ENCODE measurements around the gene PAQR5. TPM values are rescaled to one million over a fixed set of nuclear protein-coding genes. Genes with fewer than 3 reads are reported as not detected.

PAQR5 gene
- total RNA-seq, 1 experiment from 2014 or later: 20.3 TPM

DNA sequence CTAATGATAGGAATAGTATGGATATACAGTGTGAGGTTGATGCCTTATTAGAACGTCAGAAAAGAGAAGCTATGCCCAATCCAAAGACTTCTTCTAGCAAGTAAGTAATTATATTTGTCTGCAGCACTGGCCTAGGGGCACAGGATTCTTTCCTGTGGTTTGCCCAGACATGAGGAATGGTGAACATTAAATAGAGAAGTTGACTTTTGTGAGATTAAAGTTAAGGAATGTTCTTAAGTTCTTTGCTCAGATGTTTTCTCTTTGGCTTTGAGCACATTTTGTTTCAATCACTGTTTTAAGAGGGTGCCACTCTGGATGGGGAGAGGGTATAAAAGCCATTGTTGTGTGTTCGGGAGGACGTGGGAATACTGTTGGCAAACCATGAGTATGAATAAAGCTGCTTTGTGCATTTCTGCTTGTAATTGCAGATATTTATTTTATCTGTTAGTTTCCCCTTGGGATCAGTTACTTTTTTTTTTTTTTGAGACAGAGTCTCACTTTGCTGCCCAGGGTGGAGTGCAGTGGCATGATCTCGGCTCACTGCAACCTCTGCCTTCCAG lies 123.7 kb downstream of the PAQR5 start:
- H3K27ac Mint-ChIP-seq (ENCODE audit: low read depth, unreplicated experiment): peak overlapping the region; percentile 55
- peaks cover 21% of the 10 kb centered on the region for H3K4me1 Mint-ChIP-seq (ENCODE audit: insufficient read depth, unreplicated experiment)
- H3K9me3 Mint-ChIP-seq (ENCODE audit: unreplicated experiment): no peaks in the 10 kb centered on the region
- ChIA-PET POLR2A (interaction anchor here (1.0 to 4.5 kb wide), 4 partner anchors 8 to 40 kb away, joined by 3 to 34 read pairs (median 5); partner anchors contain the start of genes KIF23 and RPLP1), CTCF (interaction anchor here (0.6 to 2.1 kb wide), 2 partner anchors 9 to 40 kb away, joined by 3 to 6 read pairs; no protein-coding TSS in a partner anchor)
- intact Hi-C loops (cut with micrococcal nuclease): no loop called here
- no peaks in the 10 kb centered on the region for H3K27me3 Mint-ChIP-seq (ENCODE audit: insufficient read depth, unreplicated experiment)
- no peak overlapping the region for H3K4me3 Mint-ChIP-seq (ENCODE audit: unreplicated experiment)
- BruUV-seq (replicated peaks): no TSS peak
- H3K36me3 Mint-ChIP-seq (ENCODE audit: insufficient read depth, unreplicated experiment): peaks cover 18% of the 10 kb centered on the region
- no peak for DNase-seq (ENCODE audit: unreplicated experiment)
- TF ChIP-seq, protein P1, sequence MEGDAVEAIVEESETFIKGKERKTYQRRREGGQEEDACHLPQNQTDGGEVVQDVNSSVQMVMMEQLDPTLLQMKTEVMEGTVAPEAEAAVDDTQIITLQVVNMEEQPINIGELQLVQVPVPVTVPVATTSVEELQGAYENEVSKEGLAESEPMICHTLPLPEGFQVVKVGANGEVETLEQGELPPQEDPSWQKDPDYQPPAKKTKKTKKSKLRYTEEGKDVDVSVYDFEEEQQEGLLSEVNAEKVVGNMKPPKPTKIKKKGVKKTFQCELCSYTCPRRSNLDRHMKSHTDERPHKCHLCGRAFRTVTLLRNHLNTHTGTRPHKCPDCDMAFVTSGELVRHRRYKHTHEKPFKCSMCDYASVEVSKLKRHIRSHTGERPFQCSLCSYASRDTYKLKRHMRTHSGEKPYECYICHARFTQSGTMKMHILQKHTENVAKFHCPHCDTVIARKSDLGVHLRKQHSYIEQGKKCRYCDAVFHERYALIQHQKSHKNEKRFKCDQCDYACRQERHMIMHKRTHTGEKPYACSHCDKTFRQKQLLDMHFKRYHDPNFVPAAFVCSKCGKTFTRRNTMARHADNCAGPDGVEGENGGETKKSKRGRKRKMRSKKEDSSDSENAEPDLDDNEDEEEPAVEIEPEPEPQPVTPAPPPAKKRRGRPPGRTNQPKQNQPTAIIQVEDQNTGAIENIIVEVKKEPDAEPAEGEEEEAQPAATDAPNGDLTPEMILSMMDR (IDR thresholded peaks at IDR 0.05; ENCODE audit: unreplicated experiment): no peak

DNA sequence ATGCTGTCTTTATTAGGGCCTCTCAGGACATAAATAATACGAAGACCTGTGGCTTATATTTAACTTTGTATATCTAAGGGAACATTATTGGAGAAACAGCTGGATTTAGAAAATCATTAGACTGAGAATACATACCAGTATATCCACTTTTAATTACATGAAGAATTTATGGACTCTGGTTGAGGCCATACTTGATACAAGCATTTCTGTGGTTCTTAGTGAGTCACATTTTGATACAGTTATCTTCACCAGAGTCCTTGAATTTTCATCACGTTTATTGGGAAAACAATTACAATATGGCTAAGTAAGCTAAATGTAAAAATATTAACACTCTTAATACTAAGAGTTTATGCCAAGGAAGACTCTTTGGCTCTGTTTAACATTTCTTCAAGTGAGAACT lies 125.3 kb downstream of the PAQR5 start:
- no TSS peak for BruUV-seq (replicated peaks)
- intact Hi-C loops (cut with micrococcal nuclease): no loop called here
- Mint-ChIP-seq H3K36me3 (ENCODE audit: insufficient read depth, unreplicated experiment) (peaks cover 31% of the 10 kb centered on the region), H3K27me3 (ENCODE audit: insufficient read depth, unreplicated experiment) (no peaks in the 10 kb centered on the region), H3K27ac (ENCODE audit: low read depth, unreplicated experiment) (no peak overlapping the region), H3K9me3 (ENCODE audit: unreplicated experiment) (no peaks in the 10 kb centered on the region), H3K4me3 (ENCODE audit: unreplicated experiment) (no peak overlapping the region), H3K4me1 (ENCODE audit: insufficient read depth, unreplicated experiment) (peaks cover 10% of the 10 kb centered on the region)
- TF ChIP-seq, protein P1 (IDR thresholded peaks at IDR 0.05; ENCODE audit: unreplicated experiment): no peak
- ChIA-PET POLR2A (interaction anchor here (1.6 to 4.5 kb wide), 3 partner anchors 9 to 32 kb away, joined by 7 to 34 read pairs (median 27); partner anchors contain the start of genes KIF23 and RPLP1), CTCF (interaction anchor here (2.1 kb wide), 1 partner anchor 39 kb away, joined by 6 read pairs; no protein-coding TSS in a partner anchor)
- no peak for DNase-seq (ENCODE audit: unreplicated experiment)

DNA sequence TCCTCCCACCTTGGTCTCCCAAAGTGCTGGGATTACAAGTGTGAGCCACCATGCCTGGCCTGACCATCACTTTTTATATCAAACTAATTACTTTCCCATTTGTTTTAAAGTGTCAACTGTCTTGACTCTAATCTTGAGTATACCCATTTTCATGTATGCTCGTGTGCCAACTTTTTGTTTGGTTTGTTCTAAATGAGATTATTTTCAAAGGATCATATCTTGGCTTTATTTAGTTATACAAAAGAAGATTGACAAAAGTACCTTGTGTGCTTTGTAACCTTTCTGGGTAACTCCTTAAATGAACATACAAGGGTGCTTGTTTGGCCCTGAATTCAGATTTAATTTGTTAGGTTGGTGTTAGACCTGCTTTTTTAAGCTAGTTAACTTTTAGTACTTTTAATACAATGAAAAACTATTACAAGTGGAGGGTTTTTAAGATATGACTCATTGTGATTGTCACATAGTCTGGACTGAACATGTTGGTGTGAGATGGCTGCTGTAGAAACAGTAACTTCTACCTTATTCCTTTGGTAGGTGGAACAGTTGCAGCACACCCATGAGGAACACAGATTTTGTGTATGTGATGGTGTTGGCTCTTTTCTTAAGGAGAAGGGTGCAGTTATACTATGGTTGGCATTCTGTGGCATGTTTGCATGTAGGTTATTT lies 126.2 kb downstream of the PAQR5 start:
- H3K27ac Mint-ChIP-seq (ENCODE audit: low read depth, unreplicated experiment): peak overlapping the region; percentile 61
- no peak for DNase-seq (ENCODE audit: unreplicated experiment)

DNA sequence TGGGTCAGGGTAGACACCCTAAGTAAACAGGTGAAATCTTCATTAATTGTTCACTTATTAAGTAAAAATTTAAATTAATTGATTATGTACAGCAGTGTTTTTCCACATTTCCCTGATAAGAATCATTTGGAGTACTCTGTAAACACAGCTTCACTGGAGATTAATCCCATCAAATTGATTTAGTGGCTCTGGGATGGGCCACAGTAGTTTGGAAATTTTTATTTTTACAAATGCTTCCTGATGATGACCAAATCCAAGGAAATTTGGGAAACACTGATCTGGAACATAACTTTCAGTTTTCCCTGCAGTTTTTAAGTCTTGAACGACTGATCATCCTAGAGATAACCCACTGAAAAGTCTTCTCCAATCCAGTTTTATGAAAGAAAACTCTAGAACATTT lies 135.1 kb downstream of the PAQR5 start:
- peaks cover 30% of the 10 kb centered on the region for H3K36me3 Mint-ChIP-seq (ENCODE audit: insufficient read depth, unreplicated experiment)
- CTCF ChIA-PET: interaction anchor here (0.9 kb wide), 1 partner anchor 29 kb away, joined by 3 read pairs; no protein-coding TSS in a partner anchor
- H3K4me3 Mint-ChIP-seq (ENCODE audit: unreplicated experiment): no peak overlapping the region
- H3K27me3 Mint-ChIP-seq (ENCODE audit: insufficient read depth, unreplicated experiment): no peaks in the 10 kb centered on the region
- intact Hi-C loops (cut with micrococcal nuclease): no loop called here
- TF ChIP-seq, protein P1 (IDR thresholded peaks at IDR 0.05; ENCODE audit: unreplicated experiment): no peak
- BruUV-seq (replicated peaks): no TSS peak
- H3K9me3 Mint-ChIP-seq (ENCODE audit: unreplicated experiment): no peaks in the 10 kb centered on the region
- H3K27ac Mint-ChIP-seq (ENCODE audit: low read depth, unreplicated experiment): no peak overlapping the region
- POLR2A ChIA-PET: interaction anchor here (1.2 to 2.4 kb wide), 3 partner anchors 18 to 29 kb away, joined by 3 to 7 read pairs (median 4); partner anchors contain the start of gene KIF23
- DNase-seq (ENCODE audit: unreplicated experiment): no peak
- H3K4me1 Mint-ChIP-seq (ENCODE audit: insufficient read depth, unreplicated experiment): peaks cover 5% of the 10 kb centered on the region

More for the DNA sequence above, 126.2 kb downstream of the PAQR5 start:
- ChIA-PET CTCF (interaction anchor here (2.1 kb wide), 1 partner anchor 38 kb away, joined by 6 read pairs; no protein-coding TSS in a partner anchor), POLR2A (interaction anchor here (3.3 to 4.5 kb wide), 2 partner anchors 10 to 28 kb away, joined by 27 to 34 read pairs; partner anchors contain the start of genes KIF23 and RPLP1)
- TF ChIP-seq, protein P1 (IDR thresholded peaks at IDR 0.05; ENCODE audit: unreplicated experiment): no peak
- BruUV-seq (replicated peaks): no TSS peak
- Mint-ChIP-seq H3K4me1 (ENCODE audit: insufficient read depth, unreplicated experiment) (peaks cover 10% of the 10 kb centered on the region), H3K9me3 (ENCODE audit: unreplicated experiment) (no peaks in the 10 kb centered on the region), H3K27me3 (ENCODE audit: insufficient read depth, unreplicated experiment) (no peaks in the 10 kb centered on the region), H3K4me3 (ENCODE audit: unreplicated experiment) (no peak overlapping the region), H3K36me3 (ENCODE audit: insufficient read depth, unreplicated experiment) (peaks cover 32% of the 10 kb centered on the region)
- intact Hi-C loops (cut with micrococcal nuclease): no loop called here
